ENCODE measurements around the gene COL26A1.

DNA sequence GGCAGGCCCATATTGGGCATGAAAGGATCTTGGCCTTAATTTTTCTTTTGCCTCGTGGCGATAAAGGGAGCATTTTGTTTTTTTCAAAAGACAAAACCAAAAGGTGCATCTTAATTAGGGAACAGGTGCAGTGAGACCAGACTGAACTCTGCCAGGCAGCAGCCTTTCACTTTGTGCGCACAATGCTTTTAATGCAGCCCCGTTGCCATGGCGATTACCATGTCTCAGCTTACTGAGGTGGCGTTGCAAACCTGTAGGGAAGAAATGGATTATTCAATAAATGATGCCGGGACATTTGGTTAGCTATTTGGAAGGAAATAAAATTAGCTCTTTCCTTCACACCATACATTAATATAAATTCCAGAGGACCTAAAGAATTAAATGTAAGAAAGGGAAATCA lies 204.6 kb downstream of the COL26A1 start:
- TF ChIP-seq CTCF (conservative IDR thresholded peaks at IDR 0.05; ENCODE audit: low read depth, low read length) (no peak), EZH2 (IDR thresholded peaks at IDR 0.05; ENCODE audit: low read length, unreplicated experiment) (no peak), EZH2phosphoT487 (IDR thresholded peaks at IDR 0.05; ENCODE audit: borderline replicate concordance, low read length) (no peak)

Measured in PC-3 (cell line).